Suprapubic skin (tissue), 4 donors: ENCODE measurements around the gene RAB11FIP2.

Experiments
- EP300 ChIP-seq: sonication (generic); formaldehyde crosslinking; IDR thresholded peaks from one replicate; pipeline ENCODE4 v1.6.1; 2017; ENCODE audit warnings: antibody characterized with exemption
- POLR2AphosphoS5 ChIP-seq, 3 donors: sonication (generic); formaldehyde crosslinking; IDR thresholded peaks; one replicate each; pipeline ENCODE4 v1.6.1; 2017; ENCODE audit warnings: antibody characterized with exemption in 3 of 3
- TF ChIP-seq, protein P1 (sequence below), 2 donors: fragments of 200-600 bp in 1 of 2; fragments of 450-650 bp in 1 of 2; sonication (generic) in 1 of 2; IDR thresholded peaks; one replicate each; pipeline ENCODE4 v1.5.1; 2016 to 2019; ENCODE audit warnings: antibody characterized with exemption in 2 of 2, mild to moderate bottlenecking in 1 of 2, moderate library complexity in 1 of 2

DNA sequence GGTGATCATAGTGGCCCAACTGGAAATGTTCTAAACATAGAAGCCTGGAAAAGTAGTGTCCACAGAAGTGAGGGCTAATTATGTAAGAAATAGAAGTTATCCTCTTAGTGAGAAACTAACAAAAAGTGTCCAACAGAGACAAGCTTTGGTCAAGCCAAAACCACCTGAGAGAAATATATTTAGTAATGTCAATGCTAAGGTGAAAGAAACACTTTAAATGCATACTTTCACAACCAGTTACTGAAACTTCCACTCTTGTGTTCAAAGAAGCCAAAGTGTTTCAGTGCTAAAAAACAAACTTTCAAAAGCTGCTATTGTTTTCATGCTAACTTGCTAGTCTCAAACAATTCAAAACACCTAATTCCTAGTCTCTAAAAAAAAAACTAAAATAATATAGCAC lies 18.1 kb downstream of the RAB11FIP2 start:
- TF ChIP-seq, protein P1, sequence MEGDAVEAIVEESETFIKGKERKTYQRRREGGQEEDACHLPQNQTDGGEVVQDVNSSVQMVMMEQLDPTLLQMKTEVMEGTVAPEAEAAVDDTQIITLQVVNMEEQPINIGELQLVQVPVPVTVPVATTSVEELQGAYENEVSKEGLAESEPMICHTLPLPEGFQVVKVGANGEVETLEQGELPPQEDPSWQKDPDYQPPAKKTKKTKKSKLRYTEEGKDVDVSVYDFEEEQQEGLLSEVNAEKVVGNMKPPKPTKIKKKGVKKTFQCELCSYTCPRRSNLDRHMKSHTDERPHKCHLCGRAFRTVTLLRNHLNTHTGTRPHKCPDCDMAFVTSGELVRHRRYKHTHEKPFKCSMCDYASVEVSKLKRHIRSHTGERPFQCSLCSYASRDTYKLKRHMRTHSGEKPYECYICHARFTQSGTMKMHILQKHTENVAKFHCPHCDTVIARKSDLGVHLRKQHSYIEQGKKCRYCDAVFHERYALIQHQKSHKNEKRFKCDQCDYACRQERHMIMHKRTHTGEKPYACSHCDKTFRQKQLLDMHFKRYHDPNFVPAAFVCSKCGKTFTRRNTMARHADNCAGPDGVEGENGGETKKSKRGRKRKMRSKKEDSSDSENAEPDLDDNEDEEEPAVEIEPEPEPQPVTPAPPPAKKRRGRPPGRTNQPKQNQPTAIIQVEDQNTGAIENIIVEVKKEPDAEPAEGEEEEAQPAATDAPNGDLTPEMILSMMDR (IDR thresholded peaks at IDR 0.05): no peak
- TF ChIP-seq POLR2AphosphoS5 (IDR thresholded peaks at IDR 0.05) (no peak), EP300 (no peak)
